IMR-90 (cell line): ENCODE data around the gene IWS1. TPM values are rescaled to one million over a fixed set of nuclear protein-coding genes. Genes with fewer than 3 reads are reported as not detected.

Experiments used
- ATAC-seq: fragments of 200-7000 bp; cut with Tn5 transposase; 2 replicates; pipeline ENCODE4 v1.9.1; 2020; ENCODE audit warnings: low read depth, mild to moderate bottlenecking, moderate library complexity
- BruUV-seq: library from RNA; stranded (reverse); fragments of 400-500 nt; replicated peaks from 2 replicates; lab custom pipeline; 2021; lab: Mats Ljungman, UMichigan
- CTCF ChIA-PET: fragments of 300-600 bp; formaldehyde crosslinking; extraction: SDS; loops from one replicate; lab custom pipeline; 2021; ENCODE audit warnings: antibody characterized with exemption; lab: Yijun Ruan, JAX
- POLR2A ChIA-PET: fragments of 300-600 bp; sonication (Branson Sonifier 250); formaldehyde crosslinking; loops from one replicate; lab custom pipeline; 2022; ENCODE audit warnings: antibody characterized with exemption; ENCODE audit not compliant: unreplicated experiment; lab: Charles Lee
- DNase-seq: peaks from one replicate; pipeline ENCODE4 v3.0.0; 2013
- H2AFZ ChIP-seq: replicated peaks from 2 replicates; pipeline ENCODE3; 2013; ENCODE audit warnings: low read length, mild to moderate bottlenecking; ENCODE audit not compliant: poor library complexity
- H2AK5ac ChIP-seq: 2 replicates; pipeline ENCODE4 v1.6.1; 2013; ENCODE audit warnings: low read depth, low read length, inconsistent platforms
- H2AK9ac ChIP-seq: replicated peaks from 2 replicates; pipeline ENCODE3; 2013; ENCODE audit warnings: mild to moderate bottlenecking, low read depth, low read length, moderate library complexity; ENCODE audit not compliant: poor library complexity
- H2BK120ac ChIP-seq: 2 replicates; pipeline ENCODE4 v1.6.1; 2013; ENCODE audit warnings: low read depth, low read length, inconsistent platforms
- H2BK15ac ChIP-seq: 3 replicates; pipeline ENCODE4 v1.6.1; 2013; ENCODE audit warnings: low read depth, low read length, inconsistent platforms
- H2BK20ac ChIP-seq: 2 replicates; pipeline ENCODE4 v1.6.1; 2013; ENCODE audit warnings: low read depth, mild to moderate bottlenecking, inconsistent platforms, low read length, moderate library complexity
- H2BK5ac ChIP-seq: 2 replicates; pipeline ENCODE4 v1.6.1; 2013; ENCODE audit warnings: mild to moderate bottlenecking, low read depth, low read length, inconsistent platforms; ENCODE audit not compliant: poor library complexity, severe bottlenecking
- H3K14ac ChIP-seq: replicated peaks from 2 replicates; pipeline ENCODE4 v1.6.1; 2013; ENCODE audit warnings: low read depth, low read length, inconsistent platforms
- H3K18ac ChIP-seq: 2 replicates; pipeline ENCODE4 v1.6.1; 2013; ENCODE audit warnings: low read depth, low read length, control low read depth
- H3K23ac ChIP-seq: 2 replicates; pipeline ENCODE4 v1.6.1; 2013; ENCODE audit warnings: low read depth, low read length, inconsistent platforms
- H3K27ac ChIP-seq: 2 replicates; pipeline ENCODE4 v1.5.1; 2013; ENCODE audit warnings: mild to moderate bottlenecking, control low read depth, low read length; ENCODE audit not compliant: insufficient read depth
- H3K27me3 ChIP-seq: 2 replicates; pipeline ENCODE4 v1.6.1; 2013; ENCODE audit warnings: low read length; ENCODE audit not compliant: control insufficient read depth, insufficient read depth
- H3K36me3 ChIP-seq: 2 replicates; pipeline ENCODE4 v1.6.1; 2013; ENCODE audit warnings: low read length, mixed read lengths; ENCODE audit not compliant: control insufficient read depth, insufficient read depth
- H3K4ac ChIP-seq: 2 replicates; pipeline ENCODE4 v1.6.1; 2013; ENCODE audit warnings: low read depth, low read length, inconsistent platforms
- H3K4me1 ChIP-seq: 2 replicates; pipeline ENCODE4 v1.6.1; 2013; ENCODE audit warnings: low read length, mixed read lengths; ENCODE audit not compliant: control insufficient read depth, insufficient read depth
- H3K4me2 ChIP-seq: 2 replicates; pipeline ENCODE4 v1.6.1; 2013; ENCODE audit warnings: low read depth, mild to moderate bottlenecking, control low read depth, low read length, moderate library complexity
- H3K4me3 ChIP-seq: 2 replicates; pipeline ENCODE4 v1.5.1; 2013; ENCODE audit warnings: low read depth, mild to moderate bottlenecking, control low read depth, low read length, moderate library complexity; ENCODE audit not compliant: insufficient read depth
- H3K56ac ChIP-seq: 2 replicates; pipeline ENCODE4 v1.6.1; 2013; ENCODE audit warnings: low read length, inconsistent platforms; ENCODE audit not compliant: insufficient read depth; ENCODE audit errors: extremely low read depth
- H3K79me1 ChIP-seq, 2 experiments: 2 replicates each; pipeline ENCODE4 v1.6.1; 2013; ENCODE audit warnings: low read length in 2 of 2, inconsistent platforms in 1 of 2, low read depth in 1 of 2
- H3K9ac ChIP-seq: 2 replicates; pipeline ENCODE4 v1.6.1; 2013; ENCODE audit warnings: low read depth, low read length, control low read depth
- H3K9me1 ChIP-seq: 2 replicates; pipeline ENCODE4 v1.6.1; 2013; ENCODE audit warnings: low read length, inconsistent platforms; ENCODE audit not compliant: insufficient read depth
- H3K9me3 ChIP-seq: 2 replicates; pipeline ENCODE4 v1.6.1; 2013; ENCODE audit warnings: low read length; ENCODE audit not compliant: control insufficient read depth, insufficient read depth
- H4K20me1 ChIP-seq: 2 replicates; pipeline ENCODE4 v1.6.1; 2013; ENCODE audit warnings: low read length, inconsistent platforms; ENCODE audit not compliant: insufficient read depth
- H4K5ac ChIP-seq: 2 replicates; pipeline ENCODE4 v1.6.1; 2013; ENCODE audit warnings: mild to moderate bottlenecking, low read depth, low read length, control low read depth
- H4K8ac ChIP-seq, 2 experiments: 2 replicates each; pipeline ENCODE4 v1.6.1; 2013; ENCODE audit warnings: low read depth in 2 of 2, low read length in 2 of 2, control low read depth in 1 of 2, inconsistent platforms in 1 of 2
- H4K91ac ChIP-seq: 2 replicates; pipeline ENCODE4 v1.6.1; 2013; ENCODE audit warnings: low read depth, low read length, inconsistent platforms; ENCODE audit not compliant: insufficient read depth
- CTCF ChIP-seq: conservative IDR thresholded peaks from 2 replicates; pipeline ENCODE4 v1.5.1; 2012; ENCODE audit warnings: mild to moderate bottlenecking, low read depth, low read length, improper control_type of control experiment
- ELK1 ChIP-seq: fragments of 150-350 bp; IDR thresholded peaks from 2 replicates; pipeline ENCODE4 v1.6.1; 2016; ENCODE audit warnings: low read depth, mild to moderate bottlenecking, low read length, moderate library complexity, borderline replicate concordance
- FOS ChIP-seq: fragments of 150-350 bp; IDR thresholded peaks from 2 replicates; pipeline ENCODE4 v1.6.1; 2016; ENCODE audit warnings: low read depth, low read length
- MAFK ChIP-seq: IDR thresholded peaks from 2 replicates; pipeline ENCODE4 v1.6.1; 2012; ENCODE audit warnings: low read depth, low read length, improper control_type of control experiment
- MAZ ChIP-seq: IDR thresholded peaks from 2 replicates; pipeline ENCODE4 v1.6.1; 2012; ENCODE audit warnings: low read depth, mild to moderate bottlenecking, low read length, improper control_type of control experiment, moderate library complexity, borderline replicate concordance
- NFE2L2 ChIP-seq: fragments of 150-350 bp; IDR thresholded peaks from 2 replicates; pipeline ENCODE4 v1.6.1; 2016; ENCODE audit warnings: low read depth, mild to moderate bottlenecking, low read length
- POLR2A ChIP-seq: IDR thresholded peaks from 2 replicates; pipeline ENCODE4 v1.6.1; 2012; ENCODE audit warnings: mild to moderate bottlenecking, low read depth, low read length
- RAD21 ChIP-seq: IDR thresholded peaks from 2 replicates; pipeline ENCODE4 v1.6.1; 2012; ENCODE audit warnings: low read length, improper control_type of control experiment
- RCOR1 ChIP-seq: IDR thresholded peaks from 2 replicates; pipeline ENCODE4 v1.6.1; 2012; ENCODE audit warnings: mild to moderate bottlenecking, low read length, improper control_type of control experiment; ENCODE audit not compliant: insufficient replicate concordance
- RFX5 ChIP-seq: IDR thresholded peaks from 2 replicates; pipeline ENCODE4 v1.8.0; 2012; ENCODE audit warnings: low read depth, mild to moderate bottlenecking, low read length, moderate library complexity
- SMC3 ChIP-seq: fragments of 150-350 bp; IDR thresholded peaks from 2 replicates; pipeline ENCODE4 v1.6.1; 2016; ENCODE audit warnings: low read depth, mild to moderate bottlenecking, antibody characterized with exemption, low read length, moderate library complexity
- USF2 ChIP-seq: fragments of 150-350 bp; IDR thresholded peaks from 2 replicates; pipeline ENCODE4 v1.6.1; 2017; ENCODE audit warnings: mild to moderate bottlenecking, antibody characterized with exemption, low read length, low read depth
- WGBS, 2 experiments: methylation state at CpG; one replicate each; pipeline versions ENCODE4 v1.1.5 to v1.1.7; 2013; ENCODE audit warnings: missing lambda C conversion rate in 2 of 2; ENCODE audit not compliant: insufficient read length in 1 of 2; ENCODE audit errors: extremely low coverage in 2 of 2; 5-methylcytosine and 5-hydroxymethylcytosine counted together
- dilution Hi-C: fragments of 300-500 bp; cut with HindIII; formaldehyde crosslinking; loops from one replicate; pipeline ENCODE4 v1.14.3; 2018; ENCODE audit warnings: low sequenced_read_pairs; ENCODE audit not compliant: unreplicated experiment
- in situ Hi-C: fragments of 300-500 bp; cut with MboI; formaldehyde crosslinking; loops from 3 replicates; pipeline ENCODE4 v1.14.3; 2019; ENCODE audit warnings: low sequenced_read_pairs, inconsistent platforms, mixed read lengths
- intact Hi-C: fragments of 100-400 bp; cut with micrococcal nuclease; formaldehyde crosslinking; loops from 2 replicates; pipeline ENCODE4 v1.10.0; 2022
- polyA plus RNA-seq, 3 experiments: library from polyadenylated mRNA; depleted of rRNA; stranded (reverse); fragments of >200 nt; gene quantifications; 2 replicates each; pipeline ENCODE4 v1.2.3, GENCODE V29; 2012; ENCODE audit warnings: low replicate concordance in 1 of 3
- total RNA-seq: library from RNA; depleted of rRNA; stranded (reverse); fragments of >200 nt; gene quantifications from 2 replicates; pipeline ENCODE4 v1.2.3, GENCODE V29; 2012

IWS1 gene
- total and polyA plus RNA-seq, 2 of the 4 experiments (the other 2 are of a cell fraction), result 31.5 to 52.5 TPM

- TF ChIP-seq RCOR1, result no peak
- no peak for TF ChIP-seq RAD21
Observed at GRCh38 chr2:127437781-127438726, 88.2 kb downstream of the IWS1 start (continued).

- no CpG with 5 or more reads among the region's 9 CpGs for WGBS, 2 experiments
- CTCF ChIA-PET, result no interaction called here
- Histone ChIP-seq H3K56ac (no peak overlapping the region; the same call in 1 of the 2 replicates), H3K23ac (no peak overlapping the region), H2AK9ac (no peak overlapping the region), H4K20me1 (no peaks in the 10 kb centered on the region), H2BK15ac (no peak overlapping the region), H3K18ac (no peak overlapping the region), H3K27me3 (no peaks in the 10 kb centered on the region; the same call in 1 of the 2 replicates), H2AFZ (no peak overlapping the region), H4K5ac (no peak overlapping the region), H3K9ac (no peak overlapping the region), H2BK5ac (no peak overlapping the region), H3K36me3 (no peaks in the 10 kb centered on the region), H3K14ac (no peak overlapping the region), H3K9me1 (no peaks in the 10 kb centered on the region), H4K8ac (no peak overlapping the region), H3K27ac (no peak overlapping the region), H2AK5ac (no peak overlapping the region), H3K4me3 (no peak overlapping the region), H3K79me1 (no peaks in the 10 kb centered on the region), H2BK120ac (no peak overlapping the region), H3K4me1 (no peaks in the 10 kb centered on the region), H3K4ac (no peak overlapping the region), H4K91ac (no peak overlapping the region), H3K9me3 (peaks cover 8% of the 10 kb centered on the region), H3K4me2 (no peak overlapping the region), H2BK20ac (no peak overlapping the region)
- dilution Hi-C loops (no loop called here), in situ Hi-C loops (no loop called here), intact Hi-C loops (no loop called here)
- no peak for ATAC-seq
- POLR2A ChIA-PET, result no interaction called here
- DNase-seq, result no peak
- BruUV-seq, result no TSS peak
- TF ChIP-seq RCOR1 (no peak), ELK1 (no peak), SMC3 (no peak), NFE2L2 (no peak), POLR2A (no peak), CTCF (no peak), MAZ (no peak), RAD21 (no peak), MAFK (no peak), FOS (no peak), USF2 (no peak), RFX5 (no peak)
Observed at GRCh38 chr2:127437056-127437455, 89.2 kb downstream of the IWS1 start.
